NCI-H748 treated with DMSO at 0.1 percent for 48 hours (cell line): Measurements from ENCODE around the gene VAMP8.
"Not testable (repeated sequence)": the region's sequence is repeated elsewhere in the genome, so short reads cannot be mapped to it uniquely, and the experiment has no call there.

Experiments used
- DNase-seq: peaks from one replicate; lab custom pipeline; 2025; lab: John Stamatoyannopoulos, UW

Gene VAMP8

GRCh38 chr2:85577386-85578242, at the start of gene VAMP8:
Gene VAMP8 (plus strand): TSS chr2:85577586. CDS start chr2:85577647, 61 bp downstream.
- DNase-seq = no peak

DNA sequence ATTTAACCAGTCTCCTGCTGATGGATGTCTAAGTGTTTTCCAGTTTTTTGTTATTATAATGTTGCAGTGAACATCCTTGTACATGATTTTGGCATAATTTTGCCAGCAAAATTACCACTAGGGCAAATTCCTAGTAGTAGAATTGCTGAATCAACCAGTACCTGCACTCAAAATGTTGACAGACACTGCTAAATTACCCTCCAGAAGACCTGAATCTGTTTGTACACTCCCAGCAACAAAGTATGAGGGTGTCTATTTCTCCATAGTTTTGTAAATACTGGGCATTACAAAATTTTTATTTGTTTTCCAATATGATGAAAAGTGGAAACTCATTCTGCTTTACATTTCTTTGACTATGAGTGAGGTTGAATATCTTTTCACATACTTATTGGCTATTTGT, 49.6 kb upstream of the VAMP8 start:
- no peak for DNase-seq

- DNase-seq = no peak
Observed at GRCh38 chr2:85528355-85528754, 49.0 kb upstream of the VAMP8 start.

DNA sequence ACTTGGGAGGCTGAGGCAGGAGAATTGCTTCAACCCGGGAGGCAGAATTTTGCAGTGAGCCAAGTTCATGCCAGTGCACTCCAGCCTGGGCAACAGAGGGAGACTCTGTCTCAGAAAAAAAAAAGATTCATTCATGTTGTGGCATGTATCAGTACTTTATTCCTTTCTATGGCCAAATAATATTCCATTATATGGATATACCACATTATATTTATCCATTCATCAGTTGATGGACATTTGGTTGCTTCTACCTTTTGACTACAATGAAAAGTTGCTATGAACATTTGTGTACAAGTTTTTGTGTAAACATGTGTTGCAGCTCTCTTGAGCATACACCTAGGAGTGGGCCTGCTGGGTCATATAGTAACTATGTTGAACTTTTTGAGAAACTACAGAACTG, 47.6 kb upstream of the VAMP8 start:
- no peak for DNase-seq

DNA sequence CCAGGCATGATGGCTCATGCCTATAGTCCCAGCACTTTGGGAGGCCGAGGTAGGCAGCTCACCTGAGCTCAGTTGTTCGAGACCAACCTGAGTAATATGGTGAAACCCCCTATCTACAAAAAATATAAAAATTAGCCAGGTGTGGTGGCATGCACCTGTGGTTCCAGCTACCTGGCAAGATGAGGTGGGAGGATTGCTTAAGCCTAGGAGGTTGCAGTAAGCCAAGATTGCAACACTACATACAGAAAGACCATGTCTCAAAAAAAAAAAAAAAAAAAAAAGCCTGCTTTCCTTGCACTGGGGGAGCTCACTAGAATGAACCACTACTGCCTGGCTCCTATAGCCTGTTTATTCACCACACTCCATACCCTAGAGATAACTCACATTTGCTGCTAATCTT, 45.8 kb upstream of the VAMP8 start:
- no peak for DNase-seq

GRCh38 chr2:85534099-85534498, 43.3 kb upstream of the VAMP8 start:
- DNase-seq = no peak

DNA sequence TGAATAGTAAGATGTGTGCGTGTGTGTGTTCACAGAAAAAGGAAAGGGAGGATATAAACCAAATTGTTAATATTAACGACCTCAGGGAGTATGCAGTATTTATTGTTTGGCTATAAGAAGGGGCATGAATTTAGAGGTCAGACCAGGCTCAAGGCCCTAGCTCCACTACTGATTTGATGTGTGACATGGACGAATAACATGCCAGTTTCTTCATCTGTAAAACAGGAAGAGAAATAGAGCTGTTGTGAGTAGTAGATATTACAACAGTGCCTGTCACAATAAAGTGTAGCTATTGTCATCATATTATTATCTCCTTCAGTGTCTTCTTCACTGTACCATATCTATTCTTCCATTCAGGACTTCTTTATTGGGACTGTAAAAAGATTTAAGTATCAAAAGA, 42.5 kb upstream of the VAMP8 start:
- no peak for DNase-seq

DNA sequence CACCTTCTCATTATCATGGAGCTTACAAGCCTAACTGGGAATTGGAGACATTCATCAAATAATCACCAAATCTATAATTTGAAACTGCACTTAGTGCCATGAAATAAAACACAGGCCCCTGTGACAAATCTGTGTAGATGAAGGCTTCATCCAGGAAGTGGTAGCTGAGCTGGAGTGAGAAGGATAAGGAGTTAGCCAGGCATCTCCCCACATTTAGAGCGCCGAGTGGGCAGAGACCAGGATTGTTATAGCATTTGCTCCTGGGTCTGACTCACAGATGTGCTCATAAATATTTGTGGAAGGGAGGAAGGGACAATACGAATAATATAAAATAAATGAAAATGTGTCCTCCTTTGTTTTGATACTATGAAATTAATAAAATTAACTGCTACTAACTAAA, 40.9 kb upstream of the VAMP8 start:
- DNase-seq = no peak

- peak; percentile 40 for DNase-seq
Observed at GRCh38 chr2:85537600-85538506, 39.5 kb upstream of the VAMP8 start.

- DNase-seq = peak; percentile 75
Observed at GRCh38 chr2:85538507-85539360, 38.7 kb upstream of the VAMP8 start, which contains the start of gene MAT2A. Gene MAT2A (plus strand): TSS chr2:85539168. CDS start chr2:85539288, 120 bp downstream.

- DNase-seq = no peak
Observed at GRCh38 chr2:85539361-85540132, 37.8 kb upstream of the VAMP8 start.

DNA sequence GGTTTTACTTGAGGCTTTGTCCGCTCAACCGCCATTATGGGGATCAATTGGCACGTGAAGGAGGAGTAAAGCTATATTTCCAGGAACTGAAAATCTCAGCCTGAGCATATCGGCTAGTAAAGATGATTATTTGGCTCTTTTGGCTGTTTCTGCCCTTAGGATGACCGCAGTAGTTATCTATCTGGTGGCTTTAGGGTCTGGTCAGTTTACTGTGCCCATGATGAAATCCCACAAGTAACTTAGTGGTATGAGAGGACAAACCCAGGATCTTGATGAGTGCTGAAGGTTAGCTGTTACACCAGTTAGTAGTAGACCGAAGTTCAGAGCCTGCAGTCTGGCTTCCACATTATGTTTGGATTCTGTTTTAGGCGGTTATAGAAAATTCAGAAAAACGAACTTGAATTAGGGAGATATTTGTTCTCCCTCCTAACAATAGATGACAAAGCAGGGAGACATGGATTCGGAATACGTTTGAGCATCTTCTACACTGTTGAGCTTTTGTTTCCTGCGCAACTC, 37.2 kb upstream of the VAMP8 start:
- no peak for DNase-seq

GRCh38 chr2:85541262-85541661, 36.1 kb upstream of the VAMP8 start:
- DNase-seq = no peak

DNA sequence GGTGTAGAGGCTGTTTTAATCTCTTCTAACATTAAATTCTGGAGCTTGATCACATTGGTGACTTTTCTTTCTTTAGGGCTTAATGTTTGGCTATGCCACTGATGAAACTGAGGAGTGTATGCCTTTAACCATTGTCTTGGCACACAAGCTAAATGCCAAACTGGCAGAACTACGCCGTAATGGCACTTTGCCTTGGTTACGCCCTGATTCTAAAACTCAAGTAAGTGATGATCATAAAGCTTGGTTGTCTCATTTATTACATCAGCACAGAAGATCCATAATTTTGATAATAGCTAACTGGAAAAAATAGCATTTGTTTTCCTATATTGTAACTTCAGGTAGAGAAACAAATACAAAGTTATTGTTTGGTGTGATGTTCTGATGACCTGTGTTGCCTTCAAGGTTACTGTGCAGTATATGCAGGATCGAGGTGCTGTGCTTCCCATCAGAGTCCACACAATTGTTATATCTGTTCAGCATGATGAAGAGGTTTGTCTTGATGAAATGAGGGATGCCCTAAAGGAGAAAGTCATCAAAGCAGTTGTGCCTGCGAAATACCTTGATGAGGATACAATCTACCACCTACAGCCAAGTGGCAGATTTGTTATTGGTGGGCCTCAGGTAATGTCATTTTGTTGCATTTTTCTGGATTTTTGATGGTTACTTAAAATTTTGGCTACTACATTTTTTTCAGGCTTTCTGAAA, 35.5 kb upstream of the VAMP8 start:
- no peak for DNase-seq

DNA sequence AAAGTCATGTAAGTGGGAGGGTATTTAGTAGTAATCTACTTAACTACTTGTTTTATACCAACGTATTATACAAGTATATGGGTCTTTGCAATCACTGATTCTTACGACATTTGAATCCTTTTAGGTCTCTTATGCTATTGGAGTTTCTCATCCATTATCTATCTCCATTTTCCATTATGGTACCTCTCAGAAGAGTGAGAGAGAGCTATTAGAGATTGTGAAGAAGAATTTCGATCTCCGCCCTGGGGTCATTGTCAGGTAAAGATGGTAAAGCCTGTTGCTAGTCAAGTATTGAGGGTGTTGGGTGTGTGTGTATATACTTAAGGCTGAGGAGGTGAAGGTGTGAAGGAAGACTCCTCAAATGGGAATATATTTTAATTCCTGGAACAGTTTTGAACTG, 34.6 kb upstream of the VAMP8 start:
- no peak for DNase-seq

DNA sequence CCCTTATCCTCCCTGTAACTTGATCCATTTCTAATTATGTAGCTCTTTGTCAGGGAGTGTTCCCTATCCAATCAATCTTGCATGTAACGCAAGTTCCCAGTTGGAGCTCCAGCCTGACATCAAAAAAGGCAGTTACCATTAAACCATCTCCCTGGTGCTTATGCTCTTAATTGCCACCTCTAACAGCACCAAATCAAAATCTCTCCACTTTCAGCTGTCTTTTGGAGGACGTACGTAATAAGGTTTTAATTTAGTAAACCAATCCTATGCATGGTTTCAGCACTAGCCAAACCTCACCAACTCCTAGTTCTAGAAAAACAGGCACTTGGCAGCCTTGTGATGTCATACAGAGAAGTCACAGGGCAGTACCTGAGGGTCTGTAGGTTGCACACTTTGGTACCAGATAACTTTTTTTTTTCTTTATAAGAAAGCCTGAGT, 33.1 kb upstream of the VAMP8 start:
- not testable (repeated sequence) for DNase-seq

- DNase-seq = not testable (repeated sequence)
Observed at GRCh38 chr2:85544915-85545779, 32.2 kb upstream of the VAMP8 start.

DNA sequence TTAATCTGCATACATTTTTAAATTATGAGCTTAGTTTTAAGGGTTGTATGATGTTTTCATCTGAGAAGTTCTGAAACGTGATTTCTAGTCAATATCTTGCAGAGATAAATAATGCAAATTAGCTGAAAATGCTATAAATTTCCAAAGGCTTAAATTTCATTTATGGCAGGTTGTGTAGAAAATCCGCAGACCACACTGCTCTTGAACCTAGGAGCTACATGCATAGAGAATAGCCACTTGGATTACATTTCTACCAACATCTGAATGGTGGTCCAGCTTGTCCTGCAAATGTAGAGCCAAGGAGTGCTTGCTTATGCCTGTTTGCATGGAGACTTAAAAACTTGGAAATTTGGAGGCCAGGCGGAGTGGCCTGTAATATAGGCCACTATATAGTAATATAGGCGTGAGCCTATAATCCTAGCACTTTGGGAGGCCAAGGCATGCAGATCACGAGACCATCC, 31.6 kb upstream of the VAMP8 start:
- no peak for DNase-seq
